22Rv1 (cell line): Measurements from ENCODE around the gene MT1X.

Experiments
- CTCF ChIP-seq: fragments of 450-650 bp; IDR thresholded peaks from 2 replicates; pipeline ENCODE4 v1.5.1; 2017; ENCODE audit warnings: mild to moderate bottlenecking
- ZFX ChIP-seq: fragments of 450-650 bp; IDR thresholded peaks from 2 replicates; pipeline ENCODE4 v1.6.1; 2017; ENCODE audit warnings: antibody characterized with exemption, borderline replicate concordance

- TF ChIP-seq CTCF, result no peak
- no peak for TF ChIP-seq ZFX
These were observed 34.4 kb upstream of the MT1X start for GRCh38 chr16:56647641-56648431.
